IMR-90 (cell line): ENCODE results near the gene KCNAB1. TPM values are rescaled to one million over a fixed set of nuclear protein-coding genes. Genes with fewer than 3 reads are reported as not detected.

Experiments
- ATAC-seq: fragments of 200-7000 bp; cut with Tn5 transposase; 2 replicates; pipeline ENCODE4 v1.9.1; 2020; ENCODE audit warnings: low read depth, mild to moderate bottlenecking, moderate library complexity
- BruUV-seq: library from RNA; stranded (reverse); fragments of 400-500 nt; replicated peaks from 2 replicates; lab custom pipeline; 2021; lab: Mats Ljungman, UMichigan
- CTCF ChIA-PET: fragments of 300-600 bp; formaldehyde crosslinking; extraction: SDS; loops from one replicate; lab custom pipeline; 2021; ENCODE audit warnings: antibody characterized with exemption; lab: Yijun Ruan, JAX
- POLR2A ChIA-PET: fragments of 300-600 bp; sonication (Branson Sonifier 250); formaldehyde crosslinking; loops from one replicate; lab custom pipeline; 2022; ENCODE audit warnings: antibody characterized with exemption; ENCODE audit not compliant: unreplicated experiment; lab: Charles Lee
- DNase-seq: peaks from one replicate; pipeline ENCODE4 v3.0.0; 2013
- H2AFZ ChIP-seq: replicated peaks from 2 replicates; pipeline ENCODE3; 2013; ENCODE audit warnings: low read length, mild to moderate bottlenecking; ENCODE audit not compliant: poor library complexity
- H2AK5ac ChIP-seq: 2 replicates; pipeline ENCODE4 v1.6.1; 2013; ENCODE audit warnings: low read depth, low read length, inconsistent platforms
- H2AK9ac ChIP-seq: replicated peaks from 2 replicates; pipeline ENCODE3; 2013; ENCODE audit warnings: mild to moderate bottlenecking, low read depth, low read length, moderate library complexity; ENCODE audit not compliant: poor library complexity
- H2BK120ac ChIP-seq: 2 replicates; pipeline ENCODE4 v1.6.1; 2013; ENCODE audit warnings: low read depth, low read length, inconsistent platforms
- H2BK15ac ChIP-seq: 3 replicates; pipeline ENCODE4 v1.6.1; 2013; ENCODE audit warnings: low read depth, low read length, inconsistent platforms
- H2BK20ac ChIP-seq: 2 replicates; pipeline ENCODE4 v1.6.1; 2013; ENCODE audit warnings: low read depth, mild to moderate bottlenecking, inconsistent platforms, low read length, moderate library complexity
- H2BK5ac ChIP-seq: 2 replicates; pipeline ENCODE4 v1.6.1; 2013; ENCODE audit warnings: mild to moderate bottlenecking, low read depth, low read length, inconsistent platforms; ENCODE audit not compliant: poor library complexity, severe bottlenecking
- H3K14ac ChIP-seq: replicated peaks from 2 replicates; pipeline ENCODE4 v1.6.1; 2013; ENCODE audit warnings: low read depth, low read length, inconsistent platforms
- H3K18ac ChIP-seq: 2 replicates; pipeline ENCODE4 v1.6.1; 2013; ENCODE audit warnings: low read depth, low read length, control low read depth
- H3K23ac ChIP-seq: 2 replicates; pipeline ENCODE4 v1.6.1; 2013; ENCODE audit warnings: low read depth, low read length, inconsistent platforms
- H3K27ac ChIP-seq: 2 replicates; pipeline ENCODE4 v1.5.1; 2013; ENCODE audit warnings: mild to moderate bottlenecking, control low read depth, low read length; ENCODE audit not compliant: insufficient read depth
- H3K27me3 ChIP-seq: 2 replicates; pipeline ENCODE4 v1.6.1; 2013; ENCODE audit warnings: low read length; ENCODE audit not compliant: control insufficient read depth, insufficient read depth
- H3K36me3 ChIP-seq: 2 replicates; pipeline ENCODE4 v1.6.1; 2013; ENCODE audit warnings: low read length, mixed read lengths; ENCODE audit not compliant: control insufficient read depth, insufficient read depth
- H3K4ac ChIP-seq: 2 replicates; pipeline ENCODE4 v1.6.1; 2013; ENCODE audit warnings: low read depth, low read length, inconsistent platforms
- H3K4me1 ChIP-seq: 2 replicates; pipeline ENCODE4 v1.6.1; 2013; ENCODE audit warnings: low read length, mixed read lengths; ENCODE audit not compliant: control insufficient read depth, insufficient read depth
- H3K4me2 ChIP-seq: 2 replicates; pipeline ENCODE4 v1.6.1; 2013; ENCODE audit warnings: low read depth, mild to moderate bottlenecking, control low read depth, low read length, moderate library complexity
- H3K4me3 ChIP-seq: 2 replicates; pipeline ENCODE4 v1.5.1; 2013; ENCODE audit warnings: low read depth, mild to moderate bottlenecking, control low read depth, low read length, moderate library complexity; ENCODE audit not compliant: insufficient read depth
- H3K56ac ChIP-seq: 2 replicates; pipeline ENCODE4 v1.6.1; 2013; ENCODE audit warnings: low read length, inconsistent platforms; ENCODE audit not compliant: insufficient read depth; ENCODE audit errors: extremely low read depth
- H3K79me1 ChIP-seq, 2 experiments: 2 replicates each; pipeline ENCODE4 v1.6.1; 2013; ENCODE audit warnings: low read length in 2 of 2, inconsistent platforms in 1 of 2, low read depth in 1 of 2
- H3K9ac ChIP-seq: 2 replicates; pipeline ENCODE4 v1.6.1; 2013; ENCODE audit warnings: low read depth, low read length, control low read depth
- H3K9me1 ChIP-seq: 2 replicates; pipeline ENCODE4 v1.6.1; 2013; ENCODE audit warnings: low read length, inconsistent platforms; ENCODE audit not compliant: insufficient read depth
- H3K9me3 ChIP-seq: 2 replicates; pipeline ENCODE4 v1.6.1; 2013; ENCODE audit warnings: low read length; ENCODE audit not compliant: control insufficient read depth, insufficient read depth
- H4K20me1 ChIP-seq: 2 replicates; pipeline ENCODE4 v1.6.1; 2013; ENCODE audit warnings: low read length, inconsistent platforms; ENCODE audit not compliant: insufficient read depth
- H4K5ac ChIP-seq: 2 replicates; pipeline ENCODE4 v1.6.1; 2013; ENCODE audit warnings: mild to moderate bottlenecking, low read depth, low read length, control low read depth
- H4K8ac ChIP-seq, 2 experiments: 2 replicates each; pipeline ENCODE4 v1.6.1; 2013; ENCODE audit warnings: low read depth in 2 of 2, low read length in 2 of 2, control low read depth in 1 of 2, inconsistent platforms in 1 of 2
- H4K91ac ChIP-seq: 2 replicates; pipeline ENCODE4 v1.6.1; 2013; ENCODE audit warnings: low read depth, low read length, inconsistent platforms; ENCODE audit not compliant: insufficient read depth
- BHLHE40 ChIP-seq: fragments of 150-350 bp; IDR thresholded peaks from 2 replicates; pipeline ENCODE4 v1.6.1; 2016; ENCODE audit warnings: mild to moderate bottlenecking, low read depth, low read length
- CHD1 ChIP-seq: IDR thresholded peaks from 2 replicates; pipeline ENCODE4 v1.6.1; 2012; ENCODE audit warnings: low read depth, low read length, improper control_type of control experiment
- CTCF ChIP-seq: conservative IDR thresholded peaks from 2 replicates; pipeline ENCODE4 v1.5.1; 2012; ENCODE audit warnings: mild to moderate bottlenecking, low read depth, low read length, improper control_type of control experiment
- MAFK ChIP-seq: IDR thresholded peaks from 2 replicates; pipeline ENCODE4 v1.6.1; 2012; ENCODE audit warnings: low read depth, low read length, improper control_type of control experiment
- MAZ ChIP-seq: IDR thresholded peaks from 2 replicates; pipeline ENCODE4 v1.6.1; 2012; ENCODE audit warnings: low read depth, mild to moderate bottlenecking, low read length, improper control_type of control experiment, moderate library complexity, borderline replicate concordance
- POLR2A ChIP-seq: IDR thresholded peaks from 2 replicates; pipeline ENCODE4 v1.6.1; 2012; ENCODE audit warnings: mild to moderate bottlenecking, low read depth, low read length
- RAD21 ChIP-seq: IDR thresholded peaks from 2 replicates; pipeline ENCODE4 v1.6.1; 2012; ENCODE audit warnings: low read length, improper control_type of control experiment
- USF2 ChIP-seq: fragments of 150-350 bp; IDR thresholded peaks from 2 replicates; pipeline ENCODE4 v1.6.1; 2017; ENCODE audit warnings: mild to moderate bottlenecking, antibody characterized with exemption, low read length, low read depth
- WGBS, 2 experiments: methylation state at CpG; one replicate each; pipeline versions ENCODE4 v1.1.5 to v1.1.7; 2013; ENCODE audit warnings: missing lambda C conversion rate in 2 of 2; ENCODE audit not compliant: insufficient read length in 1 of 2; ENCODE audit errors: extremely low coverage in 2 of 2; 5-methylcytosine and 5-hydroxymethylcytosine counted together
- dilution Hi-C: fragments of 300-500 bp; cut with HindIII; formaldehyde crosslinking; loops from one replicate; pipeline ENCODE4 v1.14.3; 2018; ENCODE audit warnings: low sequenced_read_pairs; ENCODE audit not compliant: unreplicated experiment
- in situ Hi-C: fragments of 300-500 bp; cut with MboI; formaldehyde crosslinking; loops from 3 replicates; pipeline ENCODE4 v1.14.3; 2019; ENCODE audit warnings: low sequenced_read_pairs, inconsistent platforms, mixed read lengths
- intact Hi-C: fragments of 100-400 bp; cut with micrococcal nuclease; formaldehyde crosslinking; loops from 2 replicates; pipeline ENCODE4 v1.10.0; 2022
- polyA plus RNA-seq, 3 experiments: library from polyadenylated mRNA; depleted of rRNA; stranded (reverse); fragments of >200 nt; gene quantifications; 2 replicates each; pipeline ENCODE4 v1.2.3, GENCODE V29; 2012; ENCODE audit warnings: low replicate concordance in 1 of 3
- total RNA-seq: library from RNA; depleted of rRNA; stranded (reverse); fragments of >200 nt; gene quantifications from 2 replicates; pipeline ENCODE4 v1.2.3, GENCODE V29; 2012

KCNAB1 gene
- total and polyA plus RNA-seq, 2 of the 4 experiments (the other 2 are of a cell fraction) = under 0.01 to 0.07 TPM

GRCh38 chr3:156525808-156526207, 405.4 kb downstream of the KCNAB1 start:
- H3K4me1 ChIP-seq = no peaks in the 10 kb centered on the region; the same call in 1 of the 2 replicates
- H2BK20ac ChIP-seq = no peak overlapping the region
- H3K9me1 ChIP-seq = no peaks in the 10 kb centered on the region
- H2BK120ac ChIP-seq = no peak overlapping the region
- no peak overlapping the region for H2BK5ac ChIP-seq
- ATAC-seq (peak; percentile 37; the same call in 1 of the 2 replicates), DNase-seq (peak; percentile 35)
- no peaks in the 10 kb centered on the region for H3K79me1 ChIP-seq
- no peak overlapping the region for H3K18ac ChIP-seq
- intact Hi-C loops (no loop called here), in situ Hi-C loops (loop anchor here (25.0 kb wide), 1 partner anchor 311 kb away; the partner anchor contains the start of gene LEKR1), dilution Hi-C loops (no loop called here)
- no peak overlapping the region for H4K8ac ChIP-seq
- CTCF ChIA-PET = interaction anchor here (1.0 to 1.2 kb wide), 2 partner anchors 16 to 375 kb away, joined by 3 to 4 read pairs; no protein-coding TSS in a partner anchor
- no peak overlapping the region for H3K9ac ChIP-seq
- no peak overlapping the region for H3K14ac ChIP-seq
- H3K56ac ChIP-seq = no peak overlapping the region
- H4K5ac ChIP-seq = no peak overlapping the region
- H3K27me3 ChIP-seq = no peaks in the 10 kb centered on the region
- no TSS peak for BruUV-seq
- no peak overlapping the region for H4K91ac ChIP-seq
- H3K9me3 ChIP-seq = no peaks in the 10 kb centered on the region
- no peak overlapping the region for H3K4me2 ChIP-seq
- no peaks in the 10 kb centered on the region for H3K36me3 ChIP-seq
- no peaks in the 10 kb centered on the region for H4K20me1 ChIP-seq
- no peak overlapping the region for H3K23ac ChIP-seq
- no peak overlapping the region for H2AK9ac ChIP-seq
- TF ChIP-seq BHLHE40 = no peak
- no peak for TF ChIP-seq USF2
- no peak for TF ChIP-seq RAD21
- TF ChIP-seq CTCF = no peak
- TF ChIP-seq POLR2A = no peak
- TF ChIP-seq MAFK = no peak
- no peak for TF ChIP-seq CHD1
- no peak for TF ChIP-seq MAZ
- no peak overlapping the region for H3K4ac ChIP-seq
- POLR2A ChIA-PET = no interaction called here
- no peak overlapping the region for H2BK15ac ChIP-seq
- H3K4me3 ChIP-seq = no peak overlapping the region
- H3K27ac ChIP-seq = no peak overlapping the region
- no peak overlapping the region for H2AK5ac ChIP-seq
- H2AFZ ChIP-seq = no peak overlapping the region
- WGBS, 2 experiments = no CpG with 5 or more reads among the region's 1 CpG
